Putamen (tissue), 1 donor: ENCODE results near the gene KPTN.

Experiments used
- DNase-seq: peaks from one replicate; pipeline ENCODE4 v3.0.0-alpha.2; 2016; ENCODE audit warnings: low spot score

KPTN gene

GRCh38 chr19:47434088-47434487, 49.9 kb downstream of the KPTN start:
- no peak for DNase-seq

GRCh38 chr19:47433121-47433520, 50.9 kb downstream of the KPTN start:
- no peak for DNase-seq

- DNase-seq, result no peak
Observed at GRCh38 chr19:47432499-47432898, 51.5 kb downstream of the KPTN start.

GRCh38 chr19:47432091-47432490, 51.9 kb downstream of the KPTN start:
- DNase-seq, result no peak

GRCh38 chr19:47430041-47430802, 53.8 kb downstream of the KPTN start:
- DNase-seq, result no peak

GRCh38 chr19:47429140-47429793, 54.8 kb downstream of the KPTN start:
- no peak for DNase-seq

- DNase-seq, result peak; percentile 84
Observed at GRCh38 chr19:47428177-47428894, 55.7 kb downstream of the KPTN start.

- DNase-seq, result peak; percentile 23
Observed at GRCh38 chr19:47427241-47428176, 56.5 kb downstream of the KPTN start.
